ENCODE data around the gene MT2A.

Gene MT2A

GRCh38 chr16:56643080-56643778, 34.8 kb downstream of the MT2A start:
- TF ChIP-seq CTCF (IDR thresholded peaks at IDR 0.05; ENCODE audit: extremely low read depth, missing control alignments): no peak
- DNase-seq (ENCODE audit: low spot score): no peak

- no peak for DNase-seq (ENCODE audit: low spot score)
- no peak for TF ChIP-seq CTCF (IDR thresholded peaks at IDR 0.05; ENCODE audit: extremely low read depth, missing control alignments)
Measured at GRCh38 chr16:56643833-56644232, 35.4 kb downstream of the MT2A start.

- TF ChIP-seq CTCF (IDR thresholded peaks at IDR 0.05; ENCODE audit: extremely low read depth, missing control alignments): no peak
- no peak for DNase-seq (ENCODE audit: low spot score)
Measured at GRCh38 chr16:56645311-56645710, 36.9 kb downstream of the MT2A start.

GRCh38 chr16:56645838-56646237, 37.5 kb downstream of the MT2A start:
- no peak for TF ChIP-seq CTCF (IDR thresholded peaks at IDR 0.05; ENCODE audit: extremely low read depth, missing control alignments)
- no peak for DNase-seq (ENCODE audit: low spot score)

GRCh38 chr16:56647641-56648431, 39.5 kb downstream of the MT2A start:
- no peak for TF ChIP-seq CTCF (IDR thresholded peaks at IDR 0.05; ENCODE audit: extremely low read depth, missing control alignments)
- no peak for DNase-seq (ENCODE audit: low spot score)

- no peak for TF ChIP-seq CTCF (IDR thresholded peaks at IDR 0.05; ENCODE audit: extremely low read depth, missing control alignments)
- no peak for DNase-seq (ENCODE audit: low spot score)
Measured at GRCh38 chr16:56649271-56649670, 40.9 kb downstream of the MT2A start.

GRCh38 chr16:56649820-56650219, 41.4 kb downstream of the MT2A start:
- DNase-seq (ENCODE audit: low spot score): no peak

More at GRCh38 chr16:56649820-56650219, 41.4 kb downstream of the MT2A start:
- TF ChIP-seq CTCF (IDR thresholded peaks at IDR 0.05; ENCODE audit: extremely low read depth, missing control alignments): no peak

Measured in GM20000 (cell line).